HG03103 (cell line): ENCODE data around the gene MAPK1.
"Not testable (repeated sequence)": the region's sequence is repeated elsewhere in the genome, so short reads cannot be mapped to it uniquely, and the experiment has no call there.

Experiments
- ATAC-seq: cut with Tn5 transposase; IDR thresholded peaks from one replicate; pipeline ENCODE4 v1.9.1; 2021; ENCODE audit warnings: low read depth; ENCODE audit not compliant: unreplicated experiment

The MAPK1 gene

DNA sequence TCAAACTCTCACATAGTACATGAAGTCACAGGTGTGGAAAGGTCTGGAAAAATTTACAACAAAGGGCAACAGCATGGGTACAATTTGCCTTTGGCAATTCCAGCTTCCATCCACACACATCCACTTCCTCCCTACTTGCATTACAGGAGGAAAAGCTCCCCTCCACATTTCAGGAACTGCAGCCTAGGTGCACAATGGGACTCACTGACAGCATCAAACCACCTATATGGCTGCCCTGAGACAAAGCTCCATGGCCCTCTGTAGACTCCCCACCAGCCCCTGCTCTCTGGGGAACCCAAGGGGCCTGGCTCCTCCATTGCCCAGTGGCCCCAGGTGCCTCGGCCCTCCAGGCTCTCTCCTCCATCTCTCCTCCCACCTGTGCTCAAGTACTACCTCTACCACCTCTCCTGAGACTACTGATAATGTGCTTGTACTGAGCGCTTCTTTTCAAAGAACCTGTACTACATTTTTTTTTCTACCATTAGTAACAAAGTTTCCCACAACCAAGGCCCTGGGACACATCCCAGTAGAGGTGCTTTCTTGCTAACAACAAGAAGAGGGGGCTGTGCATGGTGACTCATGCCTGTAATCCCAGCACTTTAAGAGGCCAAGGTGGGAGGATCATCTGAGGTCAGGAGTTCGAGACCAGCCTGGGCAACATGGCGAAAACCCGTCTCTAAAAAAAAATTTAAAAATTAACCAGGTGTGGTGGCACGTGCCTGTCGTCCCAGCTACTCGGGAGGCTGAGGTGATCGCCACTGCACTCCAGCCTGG lies 136.7 kb downstream of the MAPK1 start:
- no peak for ATAC-seq

DNA sequence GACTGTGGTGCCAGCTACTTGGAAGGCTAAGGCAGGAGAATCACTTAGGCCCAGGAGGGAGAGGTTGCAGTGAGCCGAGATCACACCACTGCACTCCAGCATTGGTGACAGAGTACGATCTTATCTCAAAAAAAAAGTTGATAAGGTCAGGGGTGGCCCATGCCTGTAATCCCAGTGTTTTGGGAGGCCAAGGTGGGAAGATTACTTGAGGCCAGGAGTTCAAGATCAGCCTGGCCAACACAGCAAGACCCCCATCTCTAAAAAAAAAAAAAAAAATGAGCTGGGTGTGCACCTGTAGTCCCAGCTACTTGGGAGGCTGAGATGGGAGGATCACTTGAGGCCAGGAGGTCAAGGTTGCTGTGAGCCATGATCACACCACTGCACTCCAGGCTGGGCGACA lies 138.3 kb downstream of the MAPK1 start:
- not testable (repeated sequence) for ATAC-seq

DNA sequence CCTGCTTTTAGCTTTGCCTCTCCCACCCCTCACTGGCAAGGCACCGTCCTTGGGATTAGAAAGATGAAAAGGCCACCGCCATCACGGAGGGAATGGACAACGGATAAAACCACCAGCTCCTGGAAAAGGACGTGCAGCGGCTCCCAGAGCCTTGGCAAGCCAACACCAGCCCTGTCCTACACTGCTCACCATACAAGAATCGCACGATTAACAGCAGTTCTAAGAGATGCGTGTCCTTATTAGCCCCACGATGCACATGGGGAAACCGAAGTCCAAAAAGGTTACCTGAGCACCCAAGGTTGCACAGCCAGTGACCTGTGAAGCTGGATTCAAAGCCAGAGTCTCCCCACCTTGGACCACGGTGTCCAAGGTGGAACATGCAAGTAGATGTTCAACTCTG lies 139.2 kb downstream of the MAPK1 start:
- no peak for ATAC-seq

DNA sequence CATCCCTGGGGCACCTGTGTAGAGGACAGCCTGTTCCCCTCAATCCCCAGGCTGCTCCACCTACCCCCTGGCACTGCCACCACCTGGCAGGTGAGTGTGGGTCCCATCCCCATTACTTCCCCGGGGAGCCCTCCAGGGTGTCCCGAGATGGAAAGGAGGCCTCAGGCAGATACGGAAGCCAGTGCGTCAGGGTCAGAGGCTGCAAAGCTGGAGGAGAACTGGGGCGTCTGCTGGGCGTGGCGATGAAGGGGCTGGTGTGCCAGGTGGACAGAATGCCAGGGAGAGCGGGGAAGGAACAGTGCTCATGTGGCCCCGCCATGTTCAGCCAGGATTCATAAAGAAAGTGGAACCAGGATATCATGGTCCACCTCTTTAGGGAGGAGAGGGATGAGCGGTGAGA lies 139.7 kb downstream of the MAPK1 start:
- ATAC-seq: no peak

DNA sequence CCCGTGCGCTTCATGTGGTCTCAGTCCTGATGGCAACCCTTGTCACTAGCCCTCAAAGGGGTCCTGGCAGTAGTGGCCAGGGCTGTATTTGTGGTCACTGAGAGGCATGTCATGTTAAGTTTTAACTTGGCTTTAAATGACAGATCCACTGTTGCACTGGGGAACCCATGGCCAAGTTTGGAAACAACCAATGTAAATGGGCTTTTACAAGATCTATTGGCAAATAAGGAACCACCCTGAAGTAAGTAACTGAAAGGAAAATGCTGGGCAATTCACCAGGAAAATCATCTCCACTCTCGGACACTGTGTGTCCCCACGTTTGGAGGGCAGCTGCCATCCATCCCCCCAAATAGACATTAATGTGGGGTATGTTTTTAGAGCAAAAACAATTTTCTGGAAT lies 140.3 kb downstream of the MAPK1 start:
- ATAC-seq: no peak

DNA sequence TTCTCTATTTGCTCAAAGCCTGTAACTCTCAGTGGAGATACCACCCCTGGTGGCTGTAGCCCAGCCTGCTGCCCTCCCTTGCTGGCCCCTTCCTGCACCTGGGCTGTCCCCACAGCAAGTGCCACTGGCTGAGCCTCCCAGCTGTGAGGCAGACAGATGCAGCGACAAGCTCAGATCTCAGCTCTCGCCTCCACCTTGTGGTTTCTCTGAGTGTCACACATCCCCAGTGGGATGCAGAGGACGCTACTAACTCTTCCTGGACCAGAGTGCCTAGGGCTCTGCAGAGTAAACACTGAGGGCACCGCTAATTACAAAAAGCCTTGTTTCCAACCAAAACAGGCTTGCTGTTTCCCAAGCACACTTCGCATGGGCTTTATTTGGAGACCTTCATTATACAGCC lies 140.8 kb downstream of the MAPK1 start:
- no peak for ATAC-seq

DNA sequence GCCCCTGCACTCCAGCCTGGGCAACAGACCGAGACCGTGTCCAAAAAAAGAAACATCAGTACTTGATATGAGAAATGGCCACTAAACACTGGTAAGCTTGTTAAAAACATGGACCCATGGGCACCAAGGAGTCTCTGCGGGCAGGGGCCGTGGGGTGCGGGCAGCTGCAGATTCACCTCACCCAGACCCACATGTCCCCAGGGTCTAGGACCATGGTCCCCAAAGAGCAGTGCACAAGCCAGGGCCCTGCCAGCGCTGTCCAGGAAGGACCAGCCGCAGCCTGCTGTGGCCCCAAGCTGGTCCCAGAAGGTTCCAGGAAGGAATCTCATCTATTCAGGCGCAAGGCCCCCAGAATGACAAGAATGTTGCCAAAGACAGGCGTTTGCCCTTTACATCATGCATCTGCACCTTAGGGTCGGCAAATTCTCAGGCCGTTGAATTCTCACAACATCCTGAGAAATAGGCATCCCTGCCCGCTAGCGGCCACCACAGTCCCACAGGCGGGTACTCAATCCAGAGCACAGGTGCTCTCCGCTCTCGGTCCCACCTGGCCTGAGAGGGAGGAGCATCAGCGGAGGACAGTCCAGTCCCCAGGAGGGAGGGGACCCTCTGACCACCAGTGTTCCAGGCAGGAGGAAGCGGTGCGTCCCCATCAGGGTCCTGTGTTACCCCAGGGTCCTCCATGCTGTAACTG lies 141.3 kb downstream of the MAPK1 start:
- no peak for ATAC-seq

DNA sequence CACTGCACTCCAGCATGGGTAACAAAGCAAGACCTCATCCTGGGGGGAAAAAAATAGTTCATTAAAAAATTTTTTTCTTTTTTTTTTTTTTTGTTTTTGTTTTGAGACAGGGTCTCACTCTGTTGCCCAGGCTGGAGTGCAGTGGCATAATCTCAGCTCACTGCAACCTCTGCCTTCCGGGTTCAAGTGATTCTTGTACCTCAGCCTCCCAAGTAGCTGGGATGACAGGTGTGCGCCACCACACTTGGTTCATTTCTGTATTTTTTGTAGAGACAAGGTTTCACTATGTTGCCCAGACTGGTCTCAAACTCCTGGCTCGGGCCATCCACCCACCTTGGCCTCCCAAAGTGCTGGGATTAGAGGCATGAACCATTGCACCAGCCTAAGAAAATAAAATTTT lies 142.9 kb downstream of the MAPK1 start:
- not testable (repeated sequence) for ATAC-seq

DNA sequence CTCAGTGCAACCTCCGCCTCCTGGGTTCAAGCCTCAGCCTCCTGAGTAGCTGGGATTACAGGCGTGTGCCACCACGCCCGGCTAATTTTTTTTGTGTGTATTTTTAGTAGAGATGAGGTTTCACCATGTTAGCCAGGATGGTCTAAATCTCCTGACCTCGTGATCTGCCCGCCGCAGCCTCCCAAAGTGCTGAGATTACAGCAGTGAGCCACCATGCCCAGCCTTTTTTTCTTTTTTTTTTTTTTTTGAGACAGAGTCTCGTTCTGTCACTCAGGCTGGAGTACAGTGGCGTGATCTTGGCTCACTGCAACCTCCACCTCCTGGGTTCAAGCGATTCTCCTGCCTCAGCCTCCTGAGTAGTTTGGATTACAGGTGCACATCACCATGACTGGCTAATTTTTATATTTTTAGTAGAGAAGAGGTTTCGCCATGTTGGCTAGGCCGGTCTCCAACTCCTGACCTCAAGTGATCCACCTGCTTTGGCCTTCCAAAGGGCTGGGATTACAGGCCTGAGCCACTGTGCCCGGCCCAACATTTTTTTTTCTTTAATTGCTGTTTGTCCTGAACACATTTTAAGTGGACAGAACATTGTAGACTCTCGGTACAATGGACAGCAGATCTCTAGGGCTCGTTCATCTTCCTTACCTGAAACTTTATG lies 146.1 kb downstream of the MAPK1 start:
- ATAC-seq: not testable (repeated sequence)

DNA sequence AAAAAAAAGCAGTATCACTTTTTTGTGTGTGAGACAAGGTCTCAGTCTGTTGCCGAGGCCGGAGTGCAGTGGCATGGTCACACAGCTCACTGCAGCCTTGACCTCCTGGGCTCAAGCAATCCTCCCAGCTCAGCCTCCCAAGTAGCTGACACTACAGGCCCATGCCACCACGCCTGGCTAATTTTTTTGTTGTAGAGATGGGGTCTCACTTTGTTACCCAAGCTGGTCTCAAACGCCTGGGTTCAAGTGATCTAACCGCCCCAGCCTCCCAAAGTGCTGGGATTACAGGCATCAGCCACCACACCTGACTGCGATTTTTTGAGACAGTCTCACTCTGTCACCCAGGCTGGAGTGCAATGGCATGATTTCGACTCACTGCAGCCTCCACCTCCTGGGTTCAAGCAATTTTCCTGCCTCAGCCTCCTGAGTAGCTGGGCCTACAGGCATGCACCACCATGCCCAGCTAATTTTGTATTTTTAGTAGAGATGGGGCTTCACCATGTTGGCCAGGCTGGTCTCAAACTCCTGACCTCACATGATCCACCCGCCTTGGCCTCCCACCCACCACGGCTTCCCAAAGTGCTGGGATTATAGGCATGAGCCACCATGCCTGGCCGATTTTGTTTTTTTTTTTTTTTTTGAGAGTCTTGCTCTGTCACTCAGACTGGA lies 147.1 kb downstream of the MAPK1 start:
- ATAC-seq: not testable (repeated sequence)

DNA sequence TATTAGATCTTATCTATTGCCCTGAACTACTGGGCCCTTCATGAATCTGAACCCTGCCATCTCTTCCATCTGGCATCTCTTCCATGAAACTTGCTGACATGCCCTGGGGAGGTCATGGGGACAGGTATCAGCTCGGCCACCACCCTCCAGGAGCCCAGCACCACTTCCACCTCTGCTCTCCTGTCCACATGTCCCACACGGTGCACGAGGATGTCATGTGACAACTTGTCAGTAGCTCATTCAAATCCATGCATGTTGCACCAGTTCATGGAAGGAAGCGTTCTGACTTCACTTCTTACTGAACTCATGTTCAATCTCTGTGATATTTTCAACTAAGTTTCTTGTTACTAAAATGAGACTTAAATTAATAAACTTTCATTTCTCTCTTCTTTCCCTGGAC lies 148.4 kb downstream of the MAPK1 start:
- no peak for ATAC-seq

DNA sequence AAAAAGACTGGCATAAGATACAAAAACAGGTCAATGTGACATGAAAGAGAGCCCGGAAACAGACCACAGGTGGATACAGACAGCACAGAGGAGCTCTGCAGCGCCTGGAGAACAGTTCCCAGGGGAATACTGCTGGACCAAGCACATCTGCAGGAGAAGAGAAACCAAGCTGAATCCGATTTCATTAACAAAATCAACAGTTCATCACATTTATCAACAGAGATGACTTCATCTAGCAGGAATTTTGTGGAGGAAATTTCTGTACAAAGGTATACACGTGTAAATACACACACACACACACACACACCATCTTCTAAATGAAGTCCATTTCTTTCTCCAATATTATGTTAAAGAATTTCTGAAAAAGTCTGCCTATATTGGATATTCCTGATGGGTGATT lies 148.9 kb downstream of the MAPK1 start:
- ATAC-seq: no peak

DNA sequence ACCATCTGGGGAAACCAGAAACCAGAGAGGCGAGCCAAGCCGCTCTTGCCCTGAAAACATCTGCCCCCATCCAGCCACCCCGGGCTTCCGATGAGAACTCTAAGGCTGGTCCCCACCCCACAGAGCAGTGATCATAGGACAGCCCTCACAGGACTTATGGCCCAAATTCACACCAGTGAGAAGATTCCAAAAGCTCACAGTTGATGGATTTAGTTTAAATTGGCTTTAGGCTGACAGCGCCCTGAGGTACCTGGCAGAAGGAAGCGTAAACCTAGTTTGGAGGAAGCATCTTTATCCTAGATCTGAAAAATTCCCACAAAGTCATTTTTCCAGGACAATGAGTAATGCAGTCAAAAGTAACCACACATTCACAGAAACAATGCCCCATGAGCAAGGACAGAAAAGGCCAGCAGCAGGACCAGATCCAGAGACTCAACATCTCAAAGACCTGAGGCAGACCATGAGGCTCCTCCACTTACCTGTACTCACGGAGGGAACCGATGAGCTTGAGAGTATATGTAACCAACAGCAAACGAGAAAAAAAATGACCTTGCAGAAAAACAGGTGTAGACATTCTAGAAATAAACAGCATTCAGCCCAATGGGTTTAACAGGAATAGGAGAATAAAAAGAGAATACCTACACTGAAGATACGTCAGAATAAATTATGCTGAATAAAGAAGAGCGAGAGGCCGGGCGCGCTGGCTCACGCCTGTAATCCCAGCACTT lies 150.9 kb downstream of the MAPK1 start:
- not testable (repeated sequence) for ATAC-seq

DNA sequence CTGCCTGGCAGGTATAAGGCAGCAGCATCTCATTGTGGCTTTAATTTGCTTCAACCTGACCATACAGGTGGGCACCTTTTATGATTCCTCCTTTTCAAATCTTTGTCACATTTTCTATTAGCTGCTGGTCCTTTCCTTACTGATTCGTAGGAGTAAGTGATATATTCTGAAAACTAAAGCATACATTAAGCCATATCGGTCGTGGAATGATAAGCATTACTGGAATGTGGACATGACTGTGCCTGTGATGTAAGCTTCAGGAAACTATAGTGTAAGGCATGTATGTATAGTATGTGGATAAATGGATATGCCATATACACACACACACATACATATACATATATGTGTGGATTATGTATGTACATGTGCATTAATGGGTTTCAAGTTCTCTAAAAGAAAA lies 152.7 kb downstream of the MAPK1 start:
- ATAC-seq: no peak

DNA sequence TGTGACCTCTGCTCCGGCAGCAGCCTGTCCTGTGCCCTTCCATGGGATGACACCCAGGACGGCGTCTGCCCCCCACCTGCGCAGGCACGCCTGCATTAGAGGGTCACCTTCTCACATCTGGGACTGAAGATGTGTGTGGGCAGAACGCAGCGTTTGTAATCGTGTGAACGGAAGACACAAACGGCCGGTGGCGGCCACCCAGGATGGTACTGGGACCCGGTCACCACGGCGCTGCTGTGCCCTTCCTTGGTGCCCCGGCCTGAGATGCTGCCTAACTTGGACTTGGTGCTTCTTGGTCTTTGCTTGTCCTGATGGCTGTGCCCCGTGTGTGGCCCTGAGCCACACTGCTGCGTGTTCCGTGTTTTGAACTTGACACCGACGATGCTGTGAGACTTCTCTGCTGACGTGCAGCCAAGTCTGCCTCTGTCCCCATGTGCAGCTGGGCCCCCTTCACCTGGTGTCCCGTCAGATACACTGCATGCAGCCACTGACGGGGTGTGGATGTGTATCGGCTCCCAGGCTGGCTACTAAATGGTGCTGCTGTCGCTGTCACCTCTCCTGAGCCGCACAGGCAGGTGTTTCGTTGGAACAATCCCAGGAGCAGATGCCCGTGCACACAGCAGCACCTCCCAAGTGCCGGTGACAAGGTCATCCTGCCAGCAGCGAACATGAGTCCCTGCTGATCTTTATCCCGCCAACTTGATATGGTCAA lies 153.2 kb downstream of the MAPK1 start:
- no peak for ATAC-seq

DNA sequence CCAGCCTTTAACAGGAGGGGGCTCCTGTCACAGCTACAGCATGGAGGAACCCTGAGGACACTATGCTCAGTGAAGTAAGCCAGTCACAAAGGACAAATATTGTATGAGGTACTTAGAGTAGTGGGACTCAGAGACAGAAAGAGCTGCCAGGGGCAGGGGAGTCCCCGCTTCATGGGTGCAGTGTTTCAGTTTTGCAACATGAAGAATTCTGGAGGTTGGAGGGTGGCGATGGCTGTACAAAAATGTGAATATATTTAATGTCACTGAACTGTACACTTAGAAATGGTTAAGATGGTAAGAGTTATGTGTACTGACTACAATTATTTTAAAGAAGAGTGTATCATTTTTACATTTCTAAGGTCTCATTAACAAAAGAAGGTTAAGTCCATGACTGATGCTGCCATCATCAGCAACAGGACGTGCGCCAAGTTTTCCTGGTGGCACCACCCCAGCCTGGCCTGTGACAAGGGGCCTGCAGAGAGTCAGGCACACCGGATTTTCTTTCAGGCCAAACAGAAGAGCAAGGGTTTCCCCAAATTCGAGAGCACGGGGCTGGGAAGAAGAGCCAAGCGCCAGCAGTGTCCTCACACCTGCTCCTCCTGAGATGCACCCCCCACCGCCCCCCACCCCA lies 153.9 kb downstream of the MAPK1 start:
- no peak for ATAC-seq

DNA sequence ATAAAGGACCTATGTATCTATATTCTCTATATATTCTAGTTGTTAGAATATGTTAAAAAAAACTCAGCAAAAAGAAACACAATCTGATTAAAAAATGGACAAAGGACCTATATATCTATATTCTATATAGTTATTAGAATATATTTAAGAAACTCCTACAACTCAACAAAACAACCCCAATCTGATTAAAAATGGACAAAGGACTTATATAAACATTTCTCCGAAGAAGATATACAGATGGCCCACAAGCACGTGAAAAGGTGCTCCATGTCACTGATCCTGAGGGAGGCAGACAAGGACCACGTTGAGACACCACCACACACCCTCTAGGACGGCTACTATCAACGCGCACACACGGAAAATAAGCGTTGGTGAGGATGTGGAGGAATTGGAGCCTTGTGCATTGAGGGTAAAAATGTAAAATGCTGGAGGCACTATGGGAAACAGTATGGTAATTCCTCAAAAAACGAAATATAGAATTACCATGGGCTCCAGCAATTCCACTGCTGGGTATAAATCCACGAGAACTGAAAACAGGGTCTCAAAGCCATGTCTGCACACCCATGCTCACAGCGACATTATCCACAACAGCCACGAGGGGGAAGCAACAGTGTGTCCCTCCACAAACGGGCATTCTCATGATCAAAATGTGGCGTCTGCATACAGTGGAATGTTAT lies 154.6 kb downstream of the MAPK1 start:
- ATAC-seq: no peak

DNA sequence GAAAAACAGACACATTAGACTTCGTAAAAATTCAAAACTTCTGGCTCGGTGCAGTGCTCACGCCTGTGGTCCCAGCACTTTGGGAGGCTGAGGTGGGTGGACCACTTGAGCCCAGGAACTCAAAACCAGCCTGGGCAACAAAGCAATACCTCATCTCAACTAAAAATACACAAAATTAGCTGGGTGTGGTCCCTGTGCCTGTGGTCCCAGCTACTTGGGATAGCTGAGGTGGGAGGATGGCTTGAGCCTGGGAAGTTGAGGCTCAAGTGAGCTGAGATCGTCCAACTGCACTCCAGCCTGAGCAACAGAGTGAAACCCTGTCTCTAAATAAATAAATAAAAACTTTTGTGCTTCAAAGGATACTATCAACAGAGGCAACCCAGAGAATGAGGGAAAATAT lies 155.6 kb downstream of the MAPK1 start:
- no peak for ATAC-seq

DNA sequence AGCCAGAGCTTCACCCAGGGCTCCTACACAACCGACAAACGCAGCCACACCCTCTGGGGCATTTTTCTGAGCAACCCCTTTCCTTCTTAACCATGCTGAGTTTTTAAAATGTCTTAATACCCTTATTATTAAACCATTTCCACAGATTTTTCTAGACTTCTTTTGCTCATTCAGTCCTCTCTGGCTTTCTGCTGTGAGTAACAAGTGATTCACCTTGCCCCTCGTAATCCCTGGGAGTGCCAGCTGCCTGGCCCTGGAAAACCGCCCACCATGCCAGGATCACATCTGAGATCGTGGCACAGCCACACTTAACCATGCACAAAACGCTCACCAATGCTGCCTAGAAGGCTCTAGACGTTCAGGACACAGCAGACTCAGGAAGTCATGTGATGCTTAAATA lies 157.3 kb downstream of the MAPK1 start:
- no peak for ATAC-seq
